Left lung (tissue), 10 donors: ENCODE measurements around the gene E4F1. TPM values are rescaled to one million over a fixed set of nuclear protein-coding genes. Genes with fewer than 3 reads are reported as not detected.
A peak's percentile ranks its signal among the peaks of the same experiment; 100 is the strongest.

ENCODE experiments used
- ATAC-seq: fragments of 200-7000 bp; cut with Tn5 transposase; one replicate; pipeline ENCODE4 v1.9.1; 2020; ENCODE audit warnings: moderate library complexity
- DNase-seq, 4 donors: peaks; one replicate each; pipeline ENCODE4 v3.0.0-alpha.2; 2013 to 2020
- H3K27ac ChIP-seq, 2 donors: fragments of 200-600 bp; sonication (generic) in 1 of 2; one replicate each; pipeline versions ENCODE4 v1.5.0 to v1.8.0; 2020 to 2021
- H3K27me3 ChIP-seq, 2 donors: fragments of 200-600 bp; sonication (generic) in 1 of 2; one replicate each; pipeline versions ENCODE4 v1.5.0 to v1.8.0; 2020 to 2021
- H3K36me3 ChIP-seq, 2 donors: fragments of 200-600 bp; sonication (generic) in 1 of 2; one replicate each; pipeline versions ENCODE4 v1.5.0 to v1.8.0; 2020 to 2021
- H3K4me1 ChIP-seq, 2 donors: fragments of 200-600 bp; one replicate each; pipeline ENCODE4 v1.8.0; 2021
- H3K4me3 ChIP-seq, 2 donors: fragments of 200-600 bp; sonication (generic) in 1 of 2; one replicate each; pipeline versions ENCODE4 v1.5.0 to v1.8.0; 2020 to 2021; ENCODE audit warnings: mild to moderate bottlenecking in 1 of 2
- H3K9me3 ChIP-seq, 2 donors: fragments of 200-600 bp; sonication (generic) in 1 of 2; one replicate each; pipeline versions ENCODE4 v1.5.0 to v1.8.0; 2020 to 2021
- CTCF ChIP-seq, 2 donors: fragments of 200-600 bp; sonication (generic) in 1 of 2; IDR thresholded peaks; one replicate each; pipeline versions ENCODE4 v1.5.0 to v1.8.0; 2021; ENCODE audit warnings: antibody characterized with exemption in 2 of 2
- intact Hi-C, 2 donors: fragments of 100-400 bp; cut with DNase I; formaldehyde crosslinking; loops; one replicate each; pipeline versions ENCODE4 v1.11.2 to v1.14.2; 2022
- polyA plus RNA-seq, 6 donors: library from polyadenylated mRNA; unstranded; fragments of 120-200 nt; gene quantifications; one replicate each; pipeline ENCODE4 v1.2.1, GENCODE V29; 2013; ENCODE audit not compliant: insufficient read length in 6 of 6
- total RNA-seq, 2 donors: library from RNA; stranded (reverse); fragmentation: NEBNext Ultra II Directional; extraction: Animal tissue kit (Norgen Biotek cat#: 25700); gene quantifications; one replicate each; pipeline ENCODE4 v1.2.1, GENCODE V29; 2021
- donor health status: DM: no; HTN: yes; CAD: no.
- donor health status: DM: no; HTN: no; CAD: no.

The E4F1 gene
- total and polyA plus RNA-seq, 8 donors, result 12.7 to 22.6 (median 17.0) TPM

GRCh38 chr16:2212362-2213324 lies 10.7 kb upstream of the E4F1 start:
- peak; percentile 32 for ATAC-seq
- Histone ChIP-seq H3K27ac (peak overlapping the region; percentile 8 to 68), H3K27me3 (no peaks in the 10 kb centered on the region), H3K4me1 (peaks cover 21 to 41% of the 10 kb centered on the region in 2 donors), H3K4me3 (peak overlapping the region in 1 of 2 donors; percentile 87), H3K9me3 (no peaks in the 10 kb centered on the region), H3K36me3 (peaks cover 0 to 48% of the 10 kb centered on the region in 2 donors)
- peak in 2 of 4 donors; percentile 59 to 82 for DNase-seq
- TF ChIP-seq CTCF (IDR thresholded peaks at IDR 0.05), result no peak
- intact Hi-C loops, result no loop called here

GRCh38 chr16:2213817-2214718 lies 9.3 kb upstream of the E4F1 start:
- Histone ChIP-seq H3K9me3 (no peaks in the 10 kb centered on the region), H3K27ac (peak overlapping the region; percentile 26 to 84), H3K4me3 (peak overlapping the region; percentile 69 to 87), H3K4me1 (peaks cover 21 to 37% of the 10 kb centered on the region in 2 donors), H3K27me3 (no peaks in the 10 kb centered on the region), H3K36me3 (peaks cover 0 to 34% of the 10 kb centered on the region in 2 donors)
- intact Hi-C loops, result no loop called here
- ATAC-seq, result no peak
- TF ChIP-seq CTCF (IDR thresholded peaks at IDR 0.05), result no peak
- DNase-seq, result peak in 1 of 4 donors; percentile 82

GRCh38 chr16:2214719-2214968 lies 8.7 kb upstream of the E4F1 start, which contains the start of gene PGP:
TSS of gene PGP (minus strand) at chr16:2214840. CDS start at chr16:2214777, 63 bp downstream.
- peak within 1 kb of the TSS; percentile 69 to 87 for H3K4me3 ChIP-seq

GRCh38 chr16:2216330-2216729 lies 7.1 kb upstream of the E4F1 start:
- Histone ChIP-seq H3K36me3 (peaks cover 0 to 12% of the 10 kb centered on the region in 2 donors), H3K9me3 (no peaks in the 10 kb centered on the region), H3K4me3 (no peak overlapping the region), H3K27me3 (no peaks in the 10 kb centered on the region), H3K27ac (no peak overlapping the region), H3K4me1 (peaks cover 21 to 36% of the 10 kb centered on the region in 2 donors)
- intact Hi-C loops, result no loop called here
- TF ChIP-seq CTCF (IDR thresholded peaks at IDR 0.05), result no peak
- ATAC-seq (no peak), DNase-seq (no peak)

More at GRCh38 chr16:2214719-2214968, 8.7 kb upstream of the E4F1 start, which contains the start of gene PGP:
- ATAC-seq, result peak; percentile 92
- peak within 1 kb of the TSS; percentile 93 to 96 for H3K27ac ChIP-seq
- intact Hi-C loops, result no loop called here
- no peaks in the 10 kb centered on the region for H3K27me3 ChIP-seq
- peaks cover 21 to 37% of the 10 kb centered on the region in 2 donors for H3K4me1 ChIP-seq
- no peaks in the 10 kb centered on the region for H3K9me3 ChIP-seq
- DNase-seq, result no peak
- peaks cover 0 to 28% of the 10 kb centered on the region in 2 donors for H3K36me3 ChIP-seq
- no peak for TF ChIP-seq CTCF (IDR thresholded peaks at IDR 0.05)
